ENCODE data around the gene ADAMTS17.

Gene ADAMTS17

GRCh38 chr15:100314809-100315400, 26.9 kb downstream of the ADAMTS17 start:
- Histone ChIP-seq H4K8ac (ENCODE audit: low read depth, low read length) (no peak overlapping the region), H3K79me1 (ENCODE audit: low read length) (no peaks in the 10 kb centered on the region), H2AFZ (ENCODE audit: insufficient read depth, low read length, poor library complexity) (no peak overlapping the region), H3K27me3 (ENCODE audit: insufficient read depth, low read length) (no peaks in the 10 kb centered on the region), H3K36me3 (ENCODE audit: control insufficient read depth in 1 of 2, insufficient read depth in 2 of 2, low read length in 2 of 2) (no peaks in the 10 kb centered on the region), H3K27ac (ENCODE audit: low read depth, low read length) (no peak overlapping the region), H2AK5ac (ENCODE audit: low read length) (no peak overlapping the region), H3K4me1 (ENCODE audit: control insufficient read depth in 1 of 2, insufficient read depth in 2 of 2, low read length in 2 of 2) (no peaks in the 10 kb centered on the region), H3K79me2 (ENCODE audit: control insufficient read depth, insufficient read depth, low read length, poor library complexity) (no peaks in the 10 kb centered on the region), H3K18ac (ENCODE audit: low read length) (no peak overlapping the region), H3K23ac (ENCODE audit: low read length) (no peak overlapping the region), H3K9me3 (ENCODE audit: insufficient read depth, low read depth, low read length) (no peaks in the 10 kb centered on the region), H3K14ac (ENCODE audit: low read length) (no peak overlapping the region), H2BK5ac (ENCODE audit: low read depth, low read length, poor library complexity) (no peak overlapping the region), H2BK120ac (ENCODE audit: insufficient read depth, low read length, poor library complexity) (no peak overlapping the region), H2BK12ac (ENCODE audit: low read length) (no peak overlapping the region), H4K12ac (ENCODE audit: low read depth, low read length) (no peak overlapping the region), H3K4me3 (ENCODE audit: low read depth, low read length) (no peak overlapping the region), H4K91ac (ENCODE audit: low read depth, low read length) (no peak overlapping the region), H3K9ac (ENCODE audit: low read length) (no peak overlapping the region), H3K4ac (ENCODE audit: low read depth, low read length) (no peak overlapping the region), H3K4me2 (ENCODE audit: low read length) (no peak overlapping the region)
- WGBS (ENCODE audit: extremely low coverage, insufficient coverage, insufficient read length): no CpG with 5 or more reads among the region's 16 CpGs
- DNase-seq: no peak

DNA sequence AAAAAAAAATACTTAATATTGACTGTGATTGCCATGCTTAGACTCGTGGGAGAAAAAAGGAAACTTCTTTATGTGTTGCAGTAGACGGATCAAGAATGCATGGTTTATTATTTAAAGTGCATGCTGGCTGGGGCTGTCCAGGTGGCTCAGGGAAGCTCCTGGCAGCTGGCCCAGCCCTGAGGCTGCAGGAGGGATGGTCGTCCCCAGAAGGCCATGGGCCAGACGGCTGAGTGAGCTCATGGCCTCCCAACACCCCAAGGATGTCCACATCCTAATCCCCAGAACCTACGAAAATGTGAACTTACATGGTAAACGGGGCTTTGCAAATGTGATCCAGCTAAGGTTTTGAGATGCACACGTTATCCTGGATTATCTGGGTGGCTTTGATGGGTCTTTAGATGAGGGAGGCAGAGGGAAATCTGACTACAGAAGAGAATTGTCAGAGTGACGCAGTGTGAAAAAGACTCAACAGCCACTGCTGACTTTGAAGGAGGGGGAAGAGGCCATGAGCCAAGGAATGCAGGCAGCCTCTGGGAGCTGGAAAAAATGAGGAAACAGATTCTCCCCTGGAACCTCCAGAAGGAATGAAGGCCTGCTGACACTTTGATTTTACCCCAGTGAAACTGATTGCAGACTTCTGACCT, 29.8 kb downstream of the ADAMTS17 start:
- no CpG with 5 or more reads among the region's 8 CpGs for WGBS (ENCODE audit: extremely low coverage, insufficient coverage, insufficient read length)
- no peak for DNase-seq
- peaks cover 2% of the 10 kb centered on the region for H3K9me3 ChIP-seq (ENCODE audit: insufficient read depth, low read depth, low read length)
- no peaks in the 10 kb centered on the region for H3K4me1 ChIP-seq (ENCODE audit: control insufficient read depth in 1 of 2, insufficient read depth in 2 of 2, low read length in 2 of 2)
- H3K9ac ChIP-seq (ENCODE audit: low read length): no peak overlapping the region
- no peak overlapping the region for H4K91ac ChIP-seq (ENCODE audit: low read depth, low read length)
- H3K4me3 ChIP-seq (ENCODE audit: low read depth, low read length): no peak overlapping the region
- no peaks in the 10 kb centered on the region for H3K79me1 ChIP-seq (ENCODE audit: low read length)
- H4K12ac ChIP-seq (ENCODE audit: low read depth, low read length): no peak overlapping the region
- H2AFZ ChIP-seq (ENCODE audit: insufficient read depth, low read length, poor library complexity): no peak overlapping the region
- H2AK5ac ChIP-seq (ENCODE audit: low read length): no peak overlapping the region
- no peak overlapping the region for H3K27ac ChIP-seq (ENCODE audit: low read depth, low read length)
- no peak overlapping the region for H3K23ac ChIP-seq (ENCODE audit: low read length)
- H3K18ac ChIP-seq (ENCODE audit: low read length): no peak overlapping the region
- H4K8ac ChIP-seq (ENCODE audit: low read depth, low read length): no peak overlapping the region
- H2BK5ac ChIP-seq (ENCODE audit: low read depth, low read length, poor library complexity): no peak overlapping the region
- H3K27me3 ChIP-seq (ENCODE audit: insufficient read depth, low read length): no peaks in the 10 kb centered on the region
- no peaks in the 10 kb centered on the region for H3K79me2 ChIP-seq (ENCODE audit: control insufficient read depth, insufficient read depth, low read length, poor library complexity)
- H3K36me3 ChIP-seq (ENCODE audit: control insufficient read depth in 1 of 2, insufficient read depth in 2 of 2, low read length in 2 of 2): no peaks in the 10 kb centered on the region
- H3K4me2 ChIP-seq (ENCODE audit: low read length): no peak overlapping the region
- H3K4ac ChIP-seq (ENCODE audit: low read depth, low read length): no peak overlapping the region
- H3K14ac ChIP-seq (ENCODE audit: low read length): no peak overlapping the region
- H2BK120ac ChIP-seq (ENCODE audit: insufficient read depth, low read length, poor library complexity): no peak overlapping the region
- no peak overlapping the region for H2BK12ac ChIP-seq (ENCODE audit: low read length)

DNA sequence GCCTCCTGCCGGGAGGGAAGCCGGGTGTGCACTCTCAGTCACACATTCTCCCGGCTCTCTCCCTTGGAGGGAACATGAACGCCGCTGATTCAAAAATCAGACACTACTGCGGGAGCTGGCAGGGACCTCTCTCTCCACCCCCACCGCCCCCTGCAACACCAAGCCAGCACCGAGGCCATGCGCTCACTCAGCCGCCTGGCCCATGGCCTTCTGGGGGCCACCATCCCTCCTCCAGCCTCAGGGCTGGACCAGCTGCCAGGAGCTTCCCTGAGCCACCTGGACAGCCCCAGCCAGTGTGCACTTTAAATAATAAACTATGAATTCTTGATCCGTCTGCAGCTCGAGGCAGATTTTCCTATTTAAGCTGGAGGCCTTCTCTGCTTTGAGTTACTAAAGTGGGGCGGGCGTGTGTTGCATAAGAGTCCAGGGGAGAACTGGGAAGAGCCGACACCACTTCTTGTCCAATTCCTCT, 30.6 kb downstream of the ADAMTS17 start:
- Histone ChIP-seq H3K14ac (ENCODE audit: low read length) (no peak overlapping the region), H3K27ac (ENCODE audit: low read depth, low read length) (no peak overlapping the region), H3K4me1 (ENCODE audit: control insufficient read depth in 1 of 2, insufficient read depth in 2 of 2, low read length in 2 of 2) (no peaks in the 10 kb centered on the region), H4K8ac (ENCODE audit: low read depth, low read length) (no peak overlapping the region), H4K91ac (ENCODE audit: low read depth, low read length) (no peak overlapping the region), H2BK12ac (ENCODE audit: low read length) (no peak overlapping the region), H3K9me3 (ENCODE audit: insufficient read depth, low read depth, low read length) (peaks cover 2% of the 10 kb centered on the region), H3K4me3 (ENCODE audit: low read depth, low read length) (no peak overlapping the region), H3K79me2 (ENCODE audit: control insufficient read depth, insufficient read depth, low read length, poor library complexity) (no peaks in the 10 kb centered on the region), H2BK5ac (ENCODE audit: low read depth, low read length, poor library complexity) (no peak overlapping the region), H2AFZ (ENCODE audit: insufficient read depth, low read length, poor library complexity) (no peak overlapping the region), H3K18ac (ENCODE audit: low read length) (no peak overlapping the region), H3K23ac (ENCODE audit: low read length) (no peak overlapping the region), H3K79me1 (ENCODE audit: low read length) (no peaks in the 10 kb centered on the region), H3K9ac (ENCODE audit: low read length) (no peak overlapping the region), H3K4me2 (ENCODE audit: low read length) (no peak overlapping the region), H3K36me3 (ENCODE audit: control insufficient read depth in 1 of 2, insufficient read depth in 2 of 2, low read length in 2 of 2) (no peaks in the 10 kb centered on the region), H2AK5ac (ENCODE audit: low read length) (no peak overlapping the region), H2BK120ac (ENCODE audit: insufficient read depth, low read length, poor library complexity) (no peak overlapping the region), H3K4ac (ENCODE audit: low read depth, low read length) (no peak overlapping the region), H4K12ac (ENCODE audit: low read depth, low read length) (no peak overlapping the region), H3K27me3 (ENCODE audit: insufficient read depth, low read length) (no peaks in the 10 kb centered on the region)
- DNase-seq: no peak
- no CpG with 5 or more reads among the region's 15 CpGs for WGBS (ENCODE audit: extremely low coverage, insufficient coverage, insufficient read length)

DNA sequence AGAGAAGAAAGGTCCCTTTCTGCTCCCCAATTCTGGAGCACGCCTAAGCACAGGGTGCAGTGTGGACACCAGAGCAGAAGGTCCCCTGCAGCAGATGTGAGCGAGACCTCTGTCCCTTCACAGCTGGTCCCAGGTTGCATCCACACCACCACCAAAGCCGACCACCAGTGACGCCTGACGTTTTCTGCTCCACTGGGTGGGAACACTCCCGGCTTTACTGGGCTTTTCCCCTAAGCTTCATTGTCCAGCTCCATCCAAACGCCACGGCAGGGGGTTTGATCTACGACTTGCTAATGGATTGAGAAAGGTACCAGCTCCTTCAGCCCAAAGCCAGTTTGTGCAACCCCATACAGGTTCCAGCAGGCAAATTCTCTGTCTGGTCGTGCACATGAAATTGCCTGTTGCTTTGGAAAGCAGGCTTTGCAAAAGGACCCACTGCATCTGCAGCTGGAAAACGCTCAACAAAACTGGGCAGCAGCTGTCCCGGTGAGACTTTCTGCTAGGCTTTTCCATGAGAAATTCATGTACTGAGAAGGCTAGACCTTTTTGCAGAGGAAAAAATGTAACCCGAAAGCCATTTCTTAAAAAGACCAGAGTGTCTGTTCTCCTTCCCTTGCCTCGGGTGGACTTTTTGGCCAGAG, 31.1 kb downstream of the ADAMTS17 start:
- Histone ChIP-seq H2AK5ac (ENCODE audit: low read length) (no peak overlapping the region), H4K8ac (ENCODE audit: low read depth, low read length) (no peak overlapping the region), H3K14ac (ENCODE audit: low read length) (no peak overlapping the region), H2BK5ac (ENCODE audit: low read depth, low read length, poor library complexity) (no peak overlapping the region), H2BK120ac (ENCODE audit: insufficient read depth, low read length, poor library complexity) (no peak overlapping the region), H3K4ac (ENCODE audit: low read depth, low read length) (no peak overlapping the region), H3K23ac (ENCODE audit: low read length) (no peak overlapping the region), H4K12ac (ENCODE audit: low read depth, low read length) (no peak overlapping the region), H2AFZ (ENCODE audit: insufficient read depth, low read length, poor library complexity) (no peak overlapping the region), H3K27ac (ENCODE audit: low read depth, low read length) (no peak overlapping the region), H3K4me2 (ENCODE audit: low read length) (no peak overlapping the region), H3K27me3 (ENCODE audit: insufficient read depth, low read length) (no peaks in the 10 kb centered on the region), H3K18ac (ENCODE audit: low read length) (no peak overlapping the region), H3K4me3 (ENCODE audit: low read depth, low read length) (no peak overlapping the region), H3K36me3 (ENCODE audit: control insufficient read depth in 1 of 2, insufficient read depth in 2 of 2, low read length in 2 of 2) (no peaks in the 10 kb centered on the region), H2BK12ac (ENCODE audit: low read length) (no peak overlapping the region), H3K4me1 (ENCODE audit: control insufficient read depth in 1 of 2, insufficient read depth in 2 of 2, low read length in 2 of 2) (no peaks in the 10 kb centered on the region), H3K79me2 (ENCODE audit: control insufficient read depth, insufficient read depth, low read length, poor library complexity) (no peaks in the 10 kb centered on the region), H3K9ac (ENCODE audit: low read length) (peak overlapping the region; percentile 3), H3K79me1 (ENCODE audit: low read length) (no peaks in the 10 kb centered on the region), H3K9me3 (ENCODE audit: insufficient read depth, low read depth, low read length) (peaks cover 2% of the 10 kb centered on the region), H4K91ac (ENCODE audit: low read depth, low read length) (no peak overlapping the region)
- whole genome bisulfite sequencing (ENCODE audit: extremely low coverage, insufficient coverage, insufficient read length): no CpG with 5 or more reads among the region's 14 CpGs
- DNase-seq: no peak
